ENCODE data around the gene ANKS1B. TPM values are rescaled to one million over a fixed set of nuclear protein-coding genes. Genes with fewer than 3 reads are reported as not detected.

Gene ANKS1B
- total RNA-seq, 1 donor from 2014 or later: 65.5 TPM

DNA sequence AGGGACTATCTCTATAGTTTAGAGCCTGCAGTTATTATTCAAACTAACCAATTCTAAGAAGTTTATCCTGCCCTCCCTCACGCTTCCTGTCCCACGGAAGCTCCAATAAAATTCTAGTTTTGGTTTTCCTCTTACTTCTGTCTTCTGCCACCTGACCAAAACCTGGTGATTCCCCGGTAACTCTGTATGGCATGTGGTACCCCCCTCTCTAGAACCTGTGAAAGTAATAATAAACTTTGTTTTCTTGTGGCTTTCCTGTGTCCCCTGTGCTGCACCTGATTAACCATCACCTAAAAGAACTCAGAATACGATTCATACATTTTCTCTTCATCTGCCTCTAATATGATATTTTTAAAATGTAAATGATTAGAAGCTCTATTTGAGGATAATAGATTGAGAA, 959.9 kb downstream of the ANKS1B start:
- no peak for DNase-seq (ENCODE audit: low spot score)

DNA sequence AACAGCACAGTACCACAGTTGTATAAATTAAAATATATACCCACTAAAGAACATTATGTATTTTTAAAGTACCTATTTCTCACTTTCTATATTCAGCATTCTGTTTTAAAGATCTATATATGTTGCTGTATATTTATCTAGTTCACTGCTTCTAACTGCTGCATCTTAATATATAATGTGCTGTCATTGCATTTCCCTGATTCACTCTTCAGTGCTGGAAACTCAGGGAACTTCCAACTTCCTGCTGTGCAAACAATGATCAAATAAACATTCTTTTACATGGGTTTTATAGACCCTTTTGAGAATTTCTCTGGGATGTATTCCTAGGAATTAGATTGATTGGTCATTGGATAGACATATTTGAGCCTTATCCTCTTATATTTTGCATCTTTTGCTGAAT, 960.5 kb downstream of the ANKS1B start:
- DNase-seq (ENCODE audit: low spot score): no peak

DNA sequence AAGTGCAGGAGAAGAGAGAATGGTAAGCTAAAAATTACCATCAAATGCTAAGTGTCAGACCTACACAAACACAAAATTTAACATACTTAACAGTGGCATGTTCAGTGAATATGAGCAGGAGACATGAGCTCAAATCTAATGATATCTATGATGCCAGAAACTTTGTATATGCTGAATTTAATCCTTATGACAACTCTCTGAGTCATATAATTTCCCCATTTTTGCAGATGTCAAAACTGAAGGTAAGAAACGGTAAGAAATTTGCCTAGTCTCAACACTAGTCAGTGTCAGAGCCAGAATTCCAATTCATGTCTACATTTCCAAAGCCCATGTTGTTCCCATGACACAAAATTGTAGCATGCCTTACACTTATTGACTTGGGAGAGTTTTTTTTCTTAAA, 963.9 kb downstream of the ANKS1B start:
- DNase-seq (ENCODE audit: low spot score): no peak

DNA sequence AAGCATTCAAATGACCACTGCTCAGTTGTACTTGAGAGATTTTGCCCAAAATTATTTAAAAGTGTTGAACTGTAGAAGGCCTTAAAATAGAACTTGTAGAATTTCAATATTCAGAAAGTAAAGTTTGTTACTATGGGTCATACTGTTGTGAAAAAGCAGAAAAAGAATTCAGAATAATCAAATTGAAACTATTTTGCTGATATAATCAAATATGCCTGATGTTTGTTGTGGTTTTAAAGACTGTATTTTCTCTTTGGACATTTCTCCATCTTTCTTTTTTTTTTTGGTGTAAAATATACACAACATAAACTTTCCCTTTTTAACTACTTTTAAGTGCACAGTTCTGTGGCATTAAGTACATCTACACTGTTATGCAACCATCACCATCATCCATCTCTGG, 964.9 kb downstream of the ANKS1B start:
- no peak for DNase-seq (ENCODE audit: low spot score)

DNA sequence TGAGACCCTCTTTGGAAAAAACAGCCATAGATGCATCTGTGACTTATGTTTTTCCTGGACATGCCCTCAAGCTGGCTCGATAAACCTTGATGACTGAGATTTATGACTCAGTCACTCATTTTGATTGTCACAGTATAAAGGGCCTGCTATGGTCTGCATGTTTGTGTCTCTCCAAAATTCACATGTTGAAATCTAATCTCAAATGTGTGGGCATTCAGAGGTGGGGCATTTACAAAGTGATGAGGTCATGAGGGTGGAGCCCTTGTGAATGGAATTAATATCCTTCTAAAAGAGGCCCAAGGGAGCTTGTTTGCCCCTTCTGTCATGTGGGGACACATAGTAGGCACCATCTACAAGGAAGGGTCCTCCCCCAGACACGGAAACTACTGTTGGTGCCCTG, 966.8 kb downstream of the ANKS1B start:
- no peak for DNase-seq (ENCODE audit: low spot score)

DNA sequence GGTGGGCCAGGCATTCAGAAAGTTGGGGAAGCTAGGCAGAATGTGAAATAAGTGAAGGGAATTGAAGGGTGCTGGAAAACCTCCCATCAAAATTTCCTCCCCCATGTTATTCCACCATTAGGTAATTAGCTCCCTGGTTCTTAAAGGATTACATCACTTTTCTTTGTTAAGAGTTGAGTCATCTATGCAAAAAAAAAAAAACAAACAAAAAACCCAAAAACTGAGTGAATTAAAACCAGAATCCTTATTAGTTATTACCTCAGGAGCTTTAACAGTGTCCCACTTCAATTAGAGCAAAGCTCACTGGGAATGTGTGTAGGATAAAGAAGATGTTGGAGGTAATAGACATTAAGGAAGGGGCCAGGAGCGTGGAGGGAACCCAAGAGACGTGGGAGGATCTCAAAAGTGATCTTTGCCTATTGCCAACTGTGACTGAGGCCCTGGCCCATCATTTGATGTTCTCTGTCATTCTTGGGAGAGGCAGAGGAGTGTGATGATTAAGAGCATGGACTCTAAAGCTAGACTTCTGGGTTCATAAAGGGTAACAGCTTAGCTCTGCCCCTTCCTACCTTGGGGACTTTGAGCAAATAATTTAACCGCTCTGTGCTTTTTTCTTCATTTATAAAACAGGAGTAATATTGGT, 975.0 kb downstream of the ANKS1B start:
- no peak for DNase-seq (ENCODE audit: low spot score)

DNA sequence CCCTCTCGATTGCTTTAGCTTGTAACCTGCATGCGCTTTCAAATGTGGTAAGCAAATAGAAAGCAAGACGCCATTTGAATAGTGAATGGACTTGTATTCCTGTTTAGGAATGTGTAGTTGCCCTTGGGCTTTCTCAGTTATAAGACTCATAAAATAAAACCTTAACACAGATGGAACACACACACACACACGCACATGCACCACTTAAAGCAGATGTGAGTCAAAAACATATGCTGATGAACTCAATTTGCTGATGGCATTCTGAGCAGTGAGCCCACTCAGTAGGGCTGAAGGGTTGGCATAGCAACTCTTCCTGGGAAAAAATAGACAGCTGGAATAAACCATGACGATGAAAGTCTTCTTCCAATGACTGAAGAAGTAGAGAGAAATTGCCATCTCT, 979.1 kb downstream of the ANKS1B start:
- no peak for DNase-seq (ENCODE audit: low spot score)

DNA sequence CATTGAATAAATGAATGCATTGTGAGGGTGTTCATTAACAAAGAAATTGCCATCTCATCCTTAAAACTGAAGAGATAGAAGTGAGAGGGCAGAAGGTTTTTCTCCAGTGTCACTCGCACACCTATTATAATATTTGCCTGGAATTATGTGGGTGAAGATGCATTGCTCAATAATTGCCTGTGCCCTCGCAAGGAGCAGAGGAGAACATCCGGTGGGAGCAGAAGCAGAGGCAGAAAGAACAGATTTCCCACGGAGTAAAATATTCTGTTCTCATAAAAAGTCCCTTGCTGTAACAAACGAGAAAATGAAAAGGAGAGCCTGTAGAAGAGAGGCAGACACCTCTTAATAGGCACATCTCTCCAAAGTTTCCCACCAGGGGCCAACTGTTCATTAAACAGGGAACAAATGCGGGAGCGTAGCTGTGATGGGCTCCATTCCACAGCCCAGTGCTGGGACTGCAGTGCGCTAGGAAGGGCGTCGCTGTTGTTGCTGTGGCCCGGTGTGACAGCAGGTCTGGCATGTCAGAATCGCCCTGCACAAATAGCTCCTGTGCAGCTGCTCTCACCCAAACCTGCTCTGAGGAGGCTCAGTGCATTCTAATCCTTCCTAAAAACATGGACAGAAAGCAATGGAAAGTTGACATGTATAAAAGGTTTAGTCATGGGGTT, 979.8 kb downstream of the ANKS1B start:
- no peak for DNase-seq (ENCODE audit: low spot score)

DNA sequence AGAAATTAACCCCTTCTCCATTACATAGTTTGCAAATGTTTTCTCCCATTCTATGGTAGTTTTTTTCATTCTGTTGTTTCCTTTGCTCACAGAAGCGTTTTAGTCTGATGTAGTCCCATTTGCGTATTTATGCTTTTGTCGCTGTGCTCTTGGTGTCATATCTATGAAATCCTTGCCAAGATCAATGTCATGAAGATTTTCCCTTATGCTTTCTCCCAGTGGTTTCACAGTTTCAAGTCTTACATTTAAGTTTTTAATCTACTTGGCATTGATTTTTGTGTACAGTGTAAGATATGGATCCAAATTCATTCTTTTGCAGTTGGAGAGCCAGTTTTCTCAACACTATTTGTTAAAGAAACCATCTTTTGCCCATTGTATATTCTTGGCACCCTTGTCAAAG, 982.0 kb downstream of the ANKS1B start:
- no peak for DNase-seq (ENCODE audit: low spot score)

DNA sequence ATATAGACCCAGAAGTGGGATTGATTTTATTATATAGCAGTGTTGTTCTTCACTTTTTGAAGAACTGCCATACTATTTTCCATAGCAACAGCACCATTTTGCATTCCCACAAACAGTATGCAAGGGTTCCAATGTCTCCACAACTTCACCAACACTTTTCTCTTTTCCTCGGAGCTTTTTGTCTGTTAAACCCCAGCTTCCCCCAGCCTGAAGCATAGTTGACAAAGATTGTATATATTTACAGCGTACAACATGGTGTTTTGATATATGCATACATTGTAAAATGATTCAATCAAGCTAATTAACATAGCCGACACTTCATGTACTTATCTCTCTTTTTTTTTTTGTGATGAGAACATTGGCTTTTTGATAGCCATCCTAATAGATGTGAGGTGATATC, 982.6 kb downstream of the ANKS1B start:
- no peak for DNase-seq (ENCODE audit: low spot score)

DNA sequence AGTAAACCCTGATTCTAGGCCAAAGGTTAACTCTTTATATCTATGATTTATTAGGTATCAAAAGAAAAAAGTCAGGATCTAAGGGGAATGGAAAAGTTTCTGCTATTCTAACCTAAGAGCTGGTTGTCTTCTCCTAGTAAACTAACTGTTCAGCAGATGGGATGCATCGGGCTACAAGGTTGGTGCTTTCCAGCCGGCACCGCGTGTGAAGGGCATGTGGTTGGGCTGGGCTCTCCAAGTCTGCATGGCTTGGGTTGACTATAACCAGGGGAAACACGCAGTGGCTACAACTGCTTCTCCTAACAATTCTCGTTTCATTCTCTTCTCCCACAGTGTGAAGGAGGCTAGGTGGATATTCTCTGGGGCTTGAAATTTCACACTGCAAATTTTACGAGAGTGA, 985.2 kb downstream of the ANKS1B start:
- DNase-seq (ENCODE audit: low spot score): peak; percentile 1

DNA sequence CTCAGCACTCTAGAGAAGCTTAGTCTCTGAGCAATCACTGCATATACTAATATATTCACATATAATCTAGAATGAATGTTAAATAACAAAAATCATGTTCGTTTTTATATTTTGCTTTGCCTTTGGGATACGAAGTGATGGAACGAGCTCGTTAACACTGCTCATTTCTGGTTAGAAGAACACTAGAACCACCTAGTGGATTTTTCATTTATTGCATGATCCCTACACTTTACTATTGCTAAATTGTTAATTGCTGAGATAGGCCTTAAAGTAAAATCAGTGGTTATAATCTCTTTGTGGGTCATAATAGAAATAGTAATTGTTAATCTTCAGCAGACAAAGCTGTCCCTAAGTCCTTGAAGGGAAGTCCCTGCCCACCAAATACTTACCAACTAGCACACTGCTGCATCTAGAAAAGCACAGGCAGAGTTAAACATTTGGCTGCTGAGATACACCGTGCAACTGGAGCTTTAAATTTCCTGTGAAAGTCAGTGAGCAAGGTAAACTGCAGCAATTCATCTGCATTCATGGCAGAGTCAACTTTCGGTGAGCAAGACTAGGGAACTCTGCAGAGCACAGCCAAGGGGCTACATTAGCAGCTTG, 985.9 kb downstream of the ANKS1B start:
- peak; percentile 59 for DNase-seq (ENCODE audit: low spot score)

DNA sequence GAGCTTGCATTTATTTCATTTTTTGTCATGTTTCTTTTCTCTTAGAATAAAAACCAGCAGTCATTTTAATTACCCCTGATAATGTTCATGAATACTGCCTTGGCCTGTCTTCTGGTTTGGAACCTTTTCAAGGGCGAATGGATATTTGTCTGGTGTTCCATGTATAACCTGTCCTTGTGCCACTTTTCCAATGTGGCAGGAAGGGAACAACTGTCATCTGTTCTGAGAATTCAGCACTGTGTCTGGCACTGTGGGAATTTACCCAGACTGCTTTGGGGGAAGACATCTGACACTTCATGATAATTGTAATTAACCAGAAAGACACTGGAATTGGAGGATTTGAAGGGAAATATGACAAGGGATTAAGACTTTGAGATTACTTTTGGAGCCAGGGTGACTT, 986.8 kb downstream of the ANKS1B start:
- no peak for DNase-seq (ENCODE audit: low spot score)

DNA sequence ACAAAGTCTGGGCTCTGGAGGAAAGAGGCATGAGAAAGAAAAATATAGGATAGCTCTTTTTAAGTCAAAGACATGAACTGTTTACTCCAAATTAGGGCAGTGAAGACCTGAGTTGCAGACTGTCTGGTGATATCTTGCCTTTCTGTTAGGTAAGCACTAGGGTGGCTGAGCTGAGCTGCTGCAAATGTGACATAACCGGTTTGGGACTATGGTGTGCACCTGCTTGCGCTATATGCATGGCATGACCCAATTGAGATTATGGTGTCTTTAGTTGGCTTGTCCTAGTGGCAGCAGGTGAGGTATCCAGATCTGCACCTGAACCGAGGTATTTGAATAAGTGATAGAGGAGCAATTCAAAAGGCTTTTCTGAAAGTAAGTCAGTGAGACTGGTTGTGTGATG, 994.1 kb downstream of the ANKS1B start:
- DNase-seq (ENCODE audit: low spot score): no peak

DNA sequence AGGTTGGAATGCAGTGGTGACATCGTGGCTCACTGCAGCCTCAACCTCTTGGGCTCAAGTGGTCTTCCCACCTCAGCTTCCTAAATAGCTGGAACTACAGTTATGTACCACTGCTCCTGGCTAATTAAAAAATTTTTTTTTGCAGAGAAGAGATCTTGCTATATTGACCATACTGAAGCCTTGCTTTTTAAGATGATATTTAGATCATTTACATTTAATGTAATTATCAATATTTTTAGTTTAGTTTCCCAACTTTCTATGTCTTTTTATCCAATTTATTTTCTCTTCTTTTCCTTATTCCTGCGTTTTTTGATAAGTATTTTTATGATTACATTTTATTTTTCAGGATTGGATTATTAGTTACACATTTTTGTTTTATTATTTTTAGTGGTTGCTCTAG, 999.6 kb downstream of the ANKS1B start:
- DNase-seq (ENCODE audit: low spot score): no peak

DNA sequence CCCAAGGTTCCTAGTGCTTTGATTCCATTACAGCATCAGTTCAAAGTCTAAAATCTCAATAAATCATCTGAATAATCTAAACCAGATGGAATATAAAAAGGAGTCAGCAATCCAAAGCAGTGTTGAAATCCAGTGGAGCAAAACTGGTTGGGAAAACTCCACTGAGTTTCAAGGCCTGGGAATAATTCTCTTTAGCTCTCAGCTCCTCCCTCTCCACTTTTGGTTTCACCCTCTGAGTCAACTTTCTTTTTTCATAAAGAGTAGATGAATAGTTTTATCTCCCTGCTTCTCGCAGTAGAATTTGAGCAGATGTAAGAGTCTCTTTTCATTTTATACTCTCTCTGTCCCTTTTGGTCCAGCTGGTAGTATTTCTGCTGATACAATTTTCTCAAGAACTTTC, 1001.1 kb downstream of the ANKS1B start:
- DNase-seq (ENCODE audit: low spot score): no peak

DNA sequence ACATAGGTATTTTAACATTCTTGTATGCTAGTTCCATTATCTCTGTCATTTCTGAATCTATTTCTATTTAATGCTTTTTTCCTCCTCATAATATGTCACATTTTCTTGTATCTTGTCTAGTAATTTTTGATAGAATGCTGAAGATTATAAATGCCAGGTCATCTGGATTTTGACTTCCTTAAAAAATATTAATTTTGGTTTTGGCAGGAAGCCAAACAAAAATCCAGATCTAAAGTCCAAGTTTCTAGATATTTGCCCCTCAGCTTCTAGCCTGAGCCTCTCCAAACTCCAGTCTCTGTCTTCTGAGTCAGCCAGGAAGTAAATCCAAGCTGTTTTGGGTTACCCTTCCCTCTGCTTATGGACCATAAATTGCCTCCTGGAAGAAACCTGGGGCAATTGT, 1004.2 kb downstream of the ANKS1B start:
- no peak for DNase-seq (ENCODE audit: low spot score)

DNA sequence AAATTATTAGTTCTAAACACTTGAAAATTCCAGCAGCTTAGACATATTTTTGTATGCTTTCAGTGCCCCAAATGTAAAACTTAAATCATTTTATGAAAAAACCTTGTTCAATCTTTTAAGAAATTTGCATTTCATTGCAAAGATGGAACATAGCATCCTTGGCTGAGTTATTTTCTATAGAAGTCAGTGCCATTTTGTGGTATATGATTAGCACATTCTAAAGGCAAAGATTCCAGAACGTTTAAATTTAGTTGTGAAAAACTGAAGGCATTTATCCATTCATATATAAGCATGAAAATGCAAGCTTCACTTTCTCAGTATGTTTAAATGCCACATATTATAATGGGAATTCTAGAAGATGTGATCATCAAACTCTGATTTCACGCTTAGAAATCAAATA, 1007.5 kb downstream of the ANKS1B start:
- DNase-seq (ENCODE audit: low spot score): no peak

DNA sequence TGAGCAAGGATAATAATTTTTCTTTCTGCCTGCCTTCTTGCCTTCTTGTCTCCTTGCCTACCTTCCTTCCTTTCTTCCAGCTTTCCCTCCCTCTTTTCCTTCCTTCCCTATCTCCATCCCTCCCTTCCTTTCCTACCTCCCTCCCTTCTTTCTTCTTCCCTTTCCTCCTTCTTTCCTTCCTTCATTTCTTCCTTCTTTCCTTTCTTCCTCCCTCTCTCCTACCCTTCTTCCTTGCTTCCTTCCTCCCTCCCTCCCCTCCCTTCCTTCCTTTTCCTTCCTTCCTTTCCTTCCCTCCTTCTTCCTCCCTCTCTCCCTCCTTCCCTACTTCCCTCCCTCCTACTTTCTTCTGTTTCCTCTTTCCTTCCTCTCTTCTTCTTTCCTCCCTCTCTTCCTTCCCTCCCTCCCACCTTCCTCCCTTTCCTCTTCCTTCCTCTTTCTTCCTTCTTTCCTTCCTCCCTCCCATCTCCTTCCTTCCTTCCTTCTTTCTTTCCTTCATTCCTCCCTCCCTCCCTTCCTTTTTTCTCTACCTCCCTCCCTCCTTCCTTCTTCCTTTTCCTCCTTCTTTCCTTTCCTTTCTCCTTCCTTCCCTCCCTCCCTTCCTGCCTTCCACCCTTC, 1009.9 kb downstream of the ANKS1B start:
- no peak for DNase-seq (ENCODE audit: low spot score)

DNA sequence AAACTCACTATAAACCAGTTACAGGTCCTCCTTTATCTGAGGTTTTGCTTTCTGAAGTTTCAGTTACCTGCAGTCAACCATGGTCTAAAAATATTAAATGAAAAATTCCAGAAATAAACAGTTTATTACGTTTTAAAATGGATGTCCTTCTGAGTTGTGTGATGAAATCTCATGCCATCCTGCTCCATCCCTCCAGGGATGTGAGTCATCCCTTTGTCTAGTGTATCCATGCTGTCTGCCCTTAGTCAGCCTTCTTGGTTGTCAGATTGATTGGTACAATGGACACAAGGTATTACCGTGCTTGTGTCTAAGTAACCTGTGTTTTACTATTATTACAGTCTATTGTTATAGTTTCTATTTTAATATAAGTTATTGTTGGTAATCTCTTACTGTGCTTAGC, 1011.3 kb downstream of the ANKS1B start:
- no peak for DNase-seq (ENCODE audit: low spot score)

DNA sequence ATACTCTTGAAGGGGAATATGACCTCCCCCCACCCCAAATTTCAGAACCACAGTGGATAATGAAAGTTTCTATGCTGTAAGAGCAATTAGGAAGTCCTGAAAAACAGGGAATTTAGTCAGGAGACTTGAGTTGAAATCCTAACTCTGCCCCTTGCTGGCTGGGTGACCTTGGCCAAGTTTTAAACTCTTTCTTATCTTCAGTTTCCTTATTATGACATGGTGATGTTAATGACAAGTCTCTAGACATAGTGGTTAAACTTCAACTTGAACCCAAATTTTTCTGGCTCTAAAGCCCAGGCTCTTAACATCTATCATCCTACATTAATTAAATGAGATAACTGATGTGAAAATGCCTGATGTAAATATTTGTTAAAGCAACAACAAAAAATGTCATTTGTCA, 1013.8 kb downstream of the ANKS1B start:
- no peak for DNase-seq (ENCODE audit: low spot score)

DNA sequence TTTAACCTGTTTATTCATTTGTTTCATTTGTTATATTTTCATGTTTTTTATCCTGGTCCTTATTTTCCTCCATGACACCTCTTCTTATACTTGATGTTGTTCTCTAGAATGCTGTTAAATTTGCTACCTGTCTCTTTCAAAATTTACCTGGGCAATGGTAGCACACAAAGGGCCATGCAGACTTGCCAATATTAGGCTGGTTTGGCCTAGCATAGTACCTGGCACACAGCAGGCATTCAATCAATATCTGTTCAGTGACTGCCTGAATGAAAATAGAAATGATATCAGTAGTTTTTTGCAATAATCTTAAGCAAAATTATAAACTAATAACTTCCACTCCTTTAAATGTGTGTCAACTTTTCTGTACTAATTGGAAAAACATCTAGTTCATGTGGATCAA, 1014.5 kb downstream of the ANKS1B start:
- no peak for DNase-seq (ENCODE audit: low spot score)

DNA sequence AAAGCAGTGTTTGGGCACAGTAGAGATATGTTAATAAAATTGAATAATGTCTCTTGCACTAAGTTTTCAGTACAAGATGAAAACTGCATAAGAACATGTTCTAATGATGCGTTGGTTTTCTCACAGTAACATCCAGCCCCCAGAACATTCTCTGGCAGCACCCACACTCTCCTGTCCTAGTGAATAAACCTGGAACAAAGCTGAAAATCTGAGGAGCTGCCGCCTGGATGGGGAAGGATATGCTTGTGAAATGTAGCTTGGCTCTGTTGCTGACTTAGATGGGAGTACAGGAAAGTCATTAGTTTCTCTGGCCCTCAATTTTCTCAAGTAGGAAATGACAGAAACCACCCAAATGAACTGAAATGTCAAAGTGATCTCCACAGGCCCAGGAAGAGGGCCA, 1015.8 kb downstream of the ANKS1B start:
- DNase-seq (ENCODE audit: low spot score): no peak
